ENCODE measurements around the gene IL37.

IL37 gene

GRCh38 chr2:112949456-112949855 is 38.5 kb downstream of the IL37 start:
- Histone ChIP-seq H3K9ac (ENCODE audit: low read depth, low read length) (no peak overlapping the region), H3K4me3 (ENCODE audit: low read depth, low read length) (no peak overlapping the region), H3K9me3 (ENCODE audit: control insufficient read depth, insufficient read depth, low read length) (no peaks in the 10 kb centered on the region), H3K36me3 (ENCODE audit: control insufficient read depth, insufficient read depth, low read length) (no peaks in the 10 kb centered on the region), H3K4me1 (ENCODE audit: control insufficient read depth, insufficient read depth, low read length) (no peaks in the 10 kb centered on the region), H3K27me3 (ENCODE audit: control insufficient read depth, insufficient read depth, low read length) (no peaks in the 10 kb centered on the region)

- Histone ChIP-seq H3K4me3 (ENCODE audit: low read depth, low read length) (no peak overlapping the region), H3K9ac (ENCODE audit: low read depth, low read length) (no peak overlapping the region), H3K9me3 (ENCODE audit: control insufficient read depth, insufficient read depth, low read length) (no peaks in the 10 kb centered on the region), H3K36me3 (ENCODE audit: control insufficient read depth, insufficient read depth, low read length) (no peaks in the 10 kb centered on the region), H3K4me1 (ENCODE audit: control insufficient read depth, insufficient read depth, low read length) (no peaks in the 10 kb centered on the region), H3K27me3 (ENCODE audit: control insufficient read depth, insufficient read depth, low read length) (no peaks in the 10 kb centered on the region)
Measured at GRCh38 chr2:112954364-112954763, 43.4 kb downstream of the IL37 start.

GRCh38 chr2:112957511-112957910 is 46.5 kb downstream of the IL37 start:
- H3K4me3 ChIP-seq (ENCODE audit: low read depth, low read length), result no peak overlapping the region
- no peaks in the 10 kb centered on the region for H3K9me3 ChIP-seq (ENCODE audit: control insufficient read depth, insufficient read depth, low read length)
- H3K27me3 ChIP-seq (ENCODE audit: control insufficient read depth, insufficient read depth, low read length), result no peaks in the 10 kb centered on the region
- H3K36me3 ChIP-seq (ENCODE audit: control insufficient read depth, insufficient read depth, low read length), result no peaks in the 10 kb centered on the region
- H3K9ac ChIP-seq (ENCODE audit: low read depth, low read length), result no peak overlapping the region
- H3K4me1 ChIP-seq (ENCODE audit: control insufficient read depth, insufficient read depth, low read length), result no peaks in the 10 kb centered on the region

GRCh38 chr2:112958428-112959108 is 47.6 kb downstream of the IL37 start:
- H3K27me3 ChIP-seq (ENCODE audit: control insufficient read depth, insufficient read depth, low read length), result no peaks in the 10 kb centered on the region
- H3K4me1 ChIP-seq (ENCODE audit: control insufficient read depth, insufficient read depth, low read length), result no peaks in the 10 kb centered on the region
- no peaks in the 10 kb centered on the region for H3K9me3 ChIP-seq (ENCODE audit: control insufficient read depth, insufficient read depth, low read length)
- no peak overlapping the region for H3K4me3 ChIP-seq (ENCODE audit: low read depth, low read length)
- no peaks in the 10 kb centered on the region for H3K36me3 ChIP-seq (ENCODE audit: control insufficient read depth, insufficient read depth, low read length)
- no peak overlapping the region for H3K9ac ChIP-seq (ENCODE audit: low read depth, low read length)

- Histone ChIP-seq H3K4me3 (ENCODE audit: low read depth, low read length) (no peak overlapping the region), H3K27me3 (ENCODE audit: control insufficient read depth, insufficient read depth, low read length) (no peaks in the 10 kb centered on the region), H3K9me3 (ENCODE audit: control insufficient read depth, insufficient read depth, low read length) (no peaks in the 10 kb centered on the region)
Measured at GRCh38 chr2:112959109-112959812, 48.3 kb downstream of the IL37 start.

GRCh38 chr2:112960230-112960825 is 49.4 kb downstream of the IL37 start:
- Histone ChIP-seq H3K27me3 (ENCODE audit: control insufficient read depth, insufficient read depth, low read length) (no peaks in the 10 kb centered on the region), H3K9ac (ENCODE audit: low read depth, low read length) (no peak overlapping the region), H3K4me3 (ENCODE audit: low read depth, low read length) (no peak overlapping the region), H3K9me3 (ENCODE audit: control insufficient read depth, insufficient read depth, low read length) (no peaks in the 10 kb centered on the region), H3K4me1 (ENCODE audit: control insufficient read depth, insufficient read depth, low read length) (no peaks in the 10 kb centered on the region), H3K36me3 (ENCODE audit: control insufficient read depth, insufficient read depth, low read length) (no peaks in the 10 kb centered on the region)

More at GRCh38 chr2:112959109-112959812, 48.3 kb downstream of the IL37 start:
- H3K9ac ChIP-seq (ENCODE audit: low read depth, low read length), result no peak overlapping the region
- H3K4me1 ChIP-seq (ENCODE audit: control insufficient read depth, insufficient read depth, low read length), result no peaks in the 10 kb centered on the region
- no peaks in the 10 kb centered on the region for H3K36me3 ChIP-seq (ENCODE audit: control insufficient read depth, insufficient read depth, low read length)

- no peaks in the 10 kb centered on the region for H3K9me3 ChIP-seq (ENCODE audit: control insufficient read depth, insufficient read depth, low read length)
- no peaks in the 10 kb centered on the region for H3K36me3 ChIP-seq (ENCODE audit: control insufficient read depth, insufficient read depth, low read length)
- H3K4me1 ChIP-seq (ENCODE audit: control insufficient read depth, insufficient read depth, low read length), result no peaks in the 10 kb centered on the region
- H3K27me3 ChIP-seq (ENCODE audit: control insufficient read depth, insufficient read depth, low read length), result no peaks in the 10 kb centered on the region
- no peak overlapping the region for H3K9ac ChIP-seq (ENCODE audit: low read depth, low read length)
- H3K4me3 ChIP-seq (ENCODE audit: low read depth, low read length), result no peak overlapping the region
Measured at GRCh38 chr2:112962308-112963175, 51.6 kb downstream of the IL37 start.

- Histone ChIP-seq H3K4me1 (ENCODE audit: control insufficient read depth, insufficient read depth, low read length) (no peaks in the 10 kb centered on the region), H3K9ac (ENCODE audit: low read depth, low read length) (no peak overlapping the region), H3K36me3 (ENCODE audit: control insufficient read depth, insufficient read depth, low read length) (no peaks in the 10 kb centered on the region), H3K27me3 (ENCODE audit: control insufficient read depth, insufficient read depth, low read length) (no peaks in the 10 kb centered on the region), H3K4me3 (ENCODE audit: low read depth, low read length) (no peak overlapping the region), H3K9me3 (ENCODE audit: control insufficient read depth, insufficient read depth, low read length) (no peaks in the 10 kb centered on the region)
Measured at GRCh38 chr2:112967023-112967422, 56.1 kb downstream of the IL37 start.
